HG03280 (cell line): ENCODE results near the gene THBS2.

Experiments used
- ATAC-seq: cut with Tn5 transposase; IDR thresholded peaks from one replicate; pipeline ENCODE4 v1.9.1; 2021; ENCODE audit warnings: mild to moderate bottlenecking, moderate library complexity; ENCODE audit not compliant: unreplicated experiment

Gene THBS2

DNA sequence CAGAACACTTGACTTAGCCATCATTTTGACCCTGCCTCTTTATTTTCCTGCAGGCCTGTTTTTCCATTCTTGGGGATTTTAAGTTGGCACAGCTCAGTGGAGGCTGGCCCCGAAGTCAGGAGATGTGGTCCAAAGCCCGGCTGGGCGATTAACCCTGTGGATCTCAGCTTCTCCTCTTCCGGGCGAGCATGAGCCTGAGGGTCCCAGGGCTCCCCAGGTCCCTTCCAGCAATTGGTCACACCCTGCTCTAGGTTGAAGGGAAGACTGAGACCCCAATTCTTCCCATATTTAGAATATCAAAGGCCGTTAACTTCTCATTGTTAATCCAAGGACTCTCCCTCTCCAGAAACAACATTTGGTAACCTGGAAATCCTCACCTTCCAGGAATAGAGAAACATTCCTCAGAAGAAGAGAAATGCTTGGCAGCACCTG, 2.3 kb downstream of the THBS2 start:
- ATAC-seq = no peak

DNA sequence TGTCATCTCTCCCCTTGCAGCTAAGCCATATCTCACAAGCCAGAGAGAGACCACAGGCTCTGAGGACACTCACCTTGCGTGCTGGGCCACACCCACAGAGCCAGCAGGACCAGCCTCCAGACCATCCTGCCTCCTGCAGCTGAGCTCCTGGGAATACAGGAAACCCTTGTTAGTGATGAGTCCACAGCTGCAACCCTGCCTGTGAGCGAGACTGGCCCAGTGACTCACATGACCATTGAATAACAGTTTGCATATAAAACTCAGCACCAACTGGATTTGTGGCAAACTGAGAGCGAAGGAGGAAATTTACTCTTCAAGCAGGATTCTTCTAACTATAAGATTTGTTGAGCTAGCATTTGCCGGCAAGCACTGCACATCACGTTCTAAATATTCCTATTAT, 3.0 kb downstream of the THBS2 start:
- no peak for ATAC-seq

DNA sequence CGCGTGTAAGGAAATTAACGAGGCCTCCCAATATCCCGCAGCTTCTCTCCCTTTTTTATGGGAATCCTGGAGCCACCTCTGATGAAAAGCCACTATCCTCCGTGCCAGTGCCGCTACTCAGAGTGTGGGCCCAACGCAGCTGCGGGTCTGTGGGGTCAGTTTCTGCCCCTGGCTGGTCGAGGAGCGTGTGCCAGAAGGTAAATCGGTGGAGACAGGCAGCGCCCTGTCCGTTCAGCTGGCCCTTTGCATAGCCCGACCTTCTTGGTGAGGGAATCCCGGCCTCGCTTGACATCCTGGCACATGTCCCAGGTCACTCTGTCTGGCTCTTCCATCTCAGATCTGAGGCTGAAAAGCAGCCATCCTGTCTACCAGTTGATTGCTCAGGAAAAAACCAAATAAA, 4.6 kb downstream of the THBS2 start:
- ATAC-seq = no peak

DNA sequence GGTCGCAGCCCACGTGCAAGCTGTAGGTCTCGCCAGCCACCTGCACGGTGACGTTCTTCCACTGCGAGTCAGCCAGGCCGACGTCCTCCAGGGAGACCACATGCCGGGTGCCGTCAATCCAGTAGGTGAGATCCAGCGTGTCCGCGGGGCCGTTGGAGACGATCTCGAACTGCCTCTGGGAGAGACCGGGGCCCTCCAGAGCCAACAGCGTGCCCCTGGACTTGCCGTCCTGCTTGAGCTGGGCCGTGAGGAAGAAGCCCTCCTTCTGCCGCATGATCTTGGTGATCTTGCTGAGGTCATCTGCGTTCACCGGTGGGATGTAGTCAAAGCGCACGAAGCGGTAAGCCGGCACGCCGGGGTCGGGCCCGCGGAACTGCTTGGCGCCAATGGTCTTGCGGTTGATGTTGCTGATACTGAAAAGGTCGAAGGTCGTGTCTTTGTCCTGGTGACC, 5.1 kb downstream of the THBS2 start:
- no peak for ATAC-seq

DNA sequence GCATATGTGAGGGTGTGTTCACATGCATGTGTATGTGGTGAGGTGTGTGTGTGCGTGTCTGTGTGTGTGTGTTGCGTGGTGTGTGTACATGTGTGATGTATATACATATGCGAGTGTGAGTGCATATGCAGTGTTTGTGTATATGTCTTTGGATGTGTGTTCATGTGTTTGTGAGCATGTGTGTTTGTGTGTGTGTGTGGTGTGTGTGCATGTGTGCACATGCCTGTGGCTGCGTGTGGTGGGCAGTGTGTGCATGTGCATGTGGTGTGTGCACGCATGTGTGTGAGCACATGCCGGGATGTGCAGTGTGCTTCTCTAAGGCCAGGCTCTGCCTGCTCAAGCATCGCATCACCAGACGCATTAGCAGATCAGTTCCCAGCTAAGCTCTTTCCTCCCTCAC, 5.7 kb downstream of the THBS2 start:
- no peak for ATAC-seq

DNA sequence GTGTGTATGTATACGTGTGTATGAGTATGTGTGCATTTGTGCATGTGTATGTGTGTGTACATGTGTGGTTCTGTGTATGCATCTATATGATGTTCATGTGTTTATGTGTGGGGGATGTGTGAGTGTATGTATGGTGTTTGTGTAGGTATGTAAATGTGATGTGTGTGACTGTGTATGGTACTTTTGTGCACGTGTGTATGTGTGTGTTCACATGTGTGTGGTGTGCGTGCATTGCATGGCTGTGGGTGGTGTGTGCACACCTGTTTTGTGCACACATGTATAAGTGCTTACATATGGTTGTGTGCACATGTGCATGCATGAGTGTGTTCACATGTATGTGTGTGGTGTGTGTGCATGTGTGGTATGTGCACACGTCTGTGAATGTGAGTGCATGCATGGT, 6.2 kb downstream of the THBS2 start:
- ATAC-seq = no peak

DNA sequence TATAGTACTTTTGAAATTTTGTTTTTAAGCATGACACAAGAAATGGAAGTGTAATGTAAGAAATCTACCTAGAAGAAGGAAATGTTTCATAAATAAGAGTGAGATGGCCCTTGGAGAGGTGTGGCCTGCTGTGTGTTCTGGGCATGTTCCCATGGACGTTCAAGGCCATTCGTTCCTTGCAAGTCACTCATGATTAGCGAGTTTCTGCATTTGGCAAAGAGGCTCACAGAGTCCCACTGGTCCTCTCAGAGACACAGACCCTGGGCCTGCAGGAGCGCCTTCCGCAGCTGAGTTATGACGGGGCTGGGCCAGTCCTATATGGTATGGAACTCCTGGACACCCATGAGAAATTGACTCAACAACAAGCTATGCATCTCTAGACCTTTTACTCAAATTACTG, 7.2 kb downstream of the THBS2 start:
- no peak for ATAC-seq

DNA sequence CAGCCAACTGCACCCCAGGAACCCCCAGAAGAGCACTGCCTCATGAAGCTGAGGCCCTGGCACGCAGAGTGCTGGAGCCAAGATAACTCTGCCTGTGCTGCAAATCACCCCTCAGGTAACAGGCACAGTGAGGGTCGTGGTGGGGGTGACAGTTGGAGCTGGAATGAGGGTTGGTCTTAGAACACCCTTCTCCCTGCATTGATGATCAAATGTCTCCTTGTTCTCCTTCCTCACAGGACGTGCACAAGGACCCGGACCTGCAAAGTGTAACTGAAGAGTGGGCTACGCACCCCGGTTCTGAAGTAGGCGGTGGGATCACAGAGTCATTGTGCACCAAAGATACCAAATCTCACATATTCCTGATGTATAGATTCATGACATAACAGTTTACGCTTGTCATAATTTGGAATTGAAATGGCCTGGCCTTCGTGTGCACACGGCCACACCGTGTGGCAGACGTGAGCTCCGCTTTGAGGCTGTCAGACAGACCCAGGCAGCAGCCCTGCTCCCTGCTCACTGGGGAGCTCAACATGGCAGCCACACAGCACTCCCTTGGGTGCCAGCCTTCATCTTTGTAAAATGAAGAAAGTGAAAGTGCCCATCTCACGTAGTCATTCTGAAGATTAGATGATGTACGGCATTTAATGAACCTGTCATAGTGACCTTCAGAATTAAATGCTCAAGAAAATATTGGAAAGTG, 8.8 kb downstream of the THBS2 start:
- ATAC-seq = no peak

DNA sequence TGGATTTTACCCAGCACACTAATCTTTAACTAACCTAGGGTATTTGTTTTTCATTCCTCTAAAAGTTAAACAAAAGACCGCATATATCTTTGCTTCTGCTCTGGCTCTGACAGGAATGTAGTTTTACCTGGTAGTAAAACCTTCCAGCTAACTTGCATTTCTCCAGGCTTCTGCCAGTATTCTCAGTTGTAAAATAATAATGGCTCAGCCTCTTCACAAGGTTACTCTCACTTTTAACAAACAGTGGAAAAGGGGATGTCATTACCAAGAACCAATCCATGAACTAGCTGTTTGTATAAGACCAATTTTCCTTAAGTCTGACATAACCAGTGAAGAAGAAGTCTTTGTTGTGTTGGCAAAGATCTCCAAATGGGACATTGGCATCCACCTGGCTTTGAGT, 10.0 kb downstream of the THBS2 start:
- ATAC-seq = no peak

DNA sequence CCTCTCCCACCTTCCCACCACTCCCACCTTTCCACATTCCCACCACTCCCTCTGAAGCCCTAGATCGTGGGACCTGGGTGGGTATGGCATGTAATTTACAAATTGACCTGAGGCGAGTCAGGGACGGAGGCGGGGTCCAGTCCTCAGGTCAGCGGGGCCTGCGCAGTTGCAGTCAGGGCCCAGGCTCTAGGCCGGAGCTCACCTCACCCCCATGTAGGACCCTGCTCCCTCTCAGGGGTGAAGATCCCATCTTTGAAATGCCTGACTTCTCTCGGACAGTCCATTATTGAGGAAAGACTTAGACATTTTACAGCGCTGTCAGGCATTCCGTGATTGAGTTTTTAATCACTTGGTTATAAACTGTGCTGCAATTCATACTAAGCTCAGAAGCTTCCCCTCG, 10.5 kb downstream of the THBS2 start:
- no peak for ATAC-seq

DNA sequence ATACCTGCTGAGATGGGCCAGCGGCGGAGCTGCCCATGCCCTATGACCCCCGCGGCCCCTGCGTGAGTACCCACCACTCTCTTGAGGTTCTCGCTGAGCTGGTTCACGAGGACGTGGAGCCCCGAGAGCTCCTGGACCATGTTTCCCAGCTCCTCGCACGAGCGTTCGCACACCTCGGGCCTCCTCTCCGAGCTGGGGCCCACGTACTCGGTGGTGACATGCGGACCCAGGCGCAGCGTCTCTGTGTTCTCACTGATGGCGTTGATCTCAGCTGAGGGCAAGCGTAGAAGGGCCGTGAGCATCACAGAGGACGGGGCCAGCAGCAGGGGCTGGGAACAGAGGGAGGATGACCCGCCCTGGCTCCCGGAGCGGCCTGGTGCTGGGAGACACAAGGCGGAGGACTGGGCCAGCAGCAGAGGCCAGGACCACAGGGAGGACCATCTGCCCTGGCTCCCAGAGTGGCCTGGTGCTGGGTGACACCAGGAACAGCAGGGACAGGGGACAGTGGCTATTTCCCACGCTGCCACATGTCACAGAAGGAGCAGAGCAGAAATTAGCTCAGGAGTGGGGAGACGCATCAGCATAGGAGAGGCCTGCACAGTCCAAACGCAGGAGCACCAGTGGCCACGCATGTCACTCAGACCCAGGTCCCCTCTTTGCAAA, 11.8 kb downstream of the THBS2 start:
- no peak for ATAC-seq

DNA sequence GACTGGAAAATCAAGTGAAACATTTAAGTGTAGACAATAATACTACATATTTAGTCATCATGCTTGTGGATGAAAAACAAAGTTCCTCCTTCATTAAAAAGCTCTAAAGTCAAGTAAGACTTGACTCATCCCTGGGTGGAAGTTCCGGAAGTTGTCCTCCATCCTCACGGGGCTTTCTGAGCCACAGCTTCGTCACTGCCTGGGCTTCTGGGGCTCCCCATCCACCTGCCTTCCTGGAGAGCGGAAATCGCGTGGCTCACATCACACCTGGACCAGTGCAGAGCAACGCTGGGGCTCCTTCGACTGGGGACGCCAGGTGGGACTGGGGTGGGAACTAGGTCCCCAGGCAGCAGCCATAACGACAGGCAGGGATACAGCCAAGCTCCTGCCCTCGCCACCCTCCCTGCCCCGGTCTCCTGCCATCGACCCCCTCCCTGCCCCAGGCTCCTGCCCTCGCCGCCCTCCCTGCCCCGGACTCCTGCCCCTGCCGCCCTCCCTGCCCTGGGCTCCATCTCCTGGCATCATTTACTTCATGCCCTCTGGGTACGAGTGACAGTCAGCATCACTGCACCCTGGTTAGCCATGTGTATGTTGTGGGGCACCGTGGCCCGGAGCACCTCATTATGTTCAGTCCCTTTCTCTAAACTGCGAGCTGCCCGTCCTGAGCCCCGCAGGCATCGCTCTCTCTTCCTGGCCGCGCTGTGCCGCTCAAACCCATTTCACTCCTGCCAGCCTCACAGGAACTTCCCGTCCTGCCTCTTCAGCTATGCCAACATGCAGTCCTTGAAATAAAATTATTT, 12.9 kb downstream of the THBS2 start:
- ATAC-seq = no peak

DNA sequence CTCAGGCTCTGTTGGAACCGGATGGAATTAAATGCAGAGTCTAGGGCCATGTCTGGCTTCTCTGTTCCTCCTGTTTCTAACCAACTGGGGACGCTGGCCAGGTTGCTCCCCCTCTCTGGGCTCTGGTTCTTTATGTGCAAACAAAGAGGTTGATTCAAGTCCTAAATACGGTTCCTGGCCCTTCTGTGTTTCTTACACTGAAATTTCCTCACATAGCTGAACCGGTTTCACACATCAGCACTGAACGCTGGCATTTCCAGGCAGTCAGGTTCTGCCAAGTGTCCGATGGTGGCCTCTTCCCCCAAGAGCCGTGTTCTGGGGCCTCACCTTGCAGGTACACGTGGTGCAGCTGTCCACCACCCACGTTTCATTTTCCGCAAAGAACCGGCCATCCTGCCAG, 13.5 kb downstream of the THBS2 start:
- no peak for ATAC-seq

DNA sequence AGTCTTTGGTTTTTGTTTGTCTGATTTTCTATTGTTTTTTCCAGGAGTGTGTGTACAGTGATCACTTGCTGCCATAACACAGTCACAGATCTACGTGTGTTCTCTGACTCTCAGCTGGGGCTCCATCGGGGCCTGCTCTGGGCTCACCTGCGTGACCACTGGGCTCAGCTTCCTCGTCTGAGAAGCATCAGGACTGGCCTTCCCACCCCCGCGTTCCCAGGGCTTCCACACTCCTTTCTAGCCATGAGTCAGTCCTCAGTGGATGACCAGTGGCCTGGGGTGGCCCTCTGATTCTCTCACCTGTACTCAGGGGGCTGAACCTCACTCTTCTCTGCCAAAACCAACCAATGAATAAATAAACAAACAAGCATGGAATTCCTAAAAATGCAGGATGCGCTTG, 14.5 kb downstream of the THBS2 start:
- no peak for ATAC-seq

DNA sequence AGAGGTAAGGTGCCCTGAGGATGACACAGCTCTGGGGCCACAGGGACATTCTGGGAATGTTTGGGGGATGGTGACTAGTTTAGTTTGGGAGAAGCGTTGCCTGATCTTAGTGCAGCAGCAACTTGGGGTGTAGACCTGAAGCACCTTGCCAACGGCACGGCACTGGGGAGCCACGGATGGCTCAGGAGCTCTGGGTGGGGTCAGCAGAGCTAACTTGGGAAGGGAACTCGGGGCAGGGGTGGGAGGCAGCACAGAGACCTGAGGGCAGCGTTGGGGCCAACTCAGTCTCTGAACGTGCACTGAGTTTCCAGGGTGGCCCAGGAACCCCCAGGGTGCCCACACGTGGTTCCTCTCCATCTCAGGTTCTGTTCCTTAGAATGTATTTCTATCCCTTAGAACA, 14.9 kb downstream of the THBS2 start:
- no peak for ATAC-seq

DNA sequence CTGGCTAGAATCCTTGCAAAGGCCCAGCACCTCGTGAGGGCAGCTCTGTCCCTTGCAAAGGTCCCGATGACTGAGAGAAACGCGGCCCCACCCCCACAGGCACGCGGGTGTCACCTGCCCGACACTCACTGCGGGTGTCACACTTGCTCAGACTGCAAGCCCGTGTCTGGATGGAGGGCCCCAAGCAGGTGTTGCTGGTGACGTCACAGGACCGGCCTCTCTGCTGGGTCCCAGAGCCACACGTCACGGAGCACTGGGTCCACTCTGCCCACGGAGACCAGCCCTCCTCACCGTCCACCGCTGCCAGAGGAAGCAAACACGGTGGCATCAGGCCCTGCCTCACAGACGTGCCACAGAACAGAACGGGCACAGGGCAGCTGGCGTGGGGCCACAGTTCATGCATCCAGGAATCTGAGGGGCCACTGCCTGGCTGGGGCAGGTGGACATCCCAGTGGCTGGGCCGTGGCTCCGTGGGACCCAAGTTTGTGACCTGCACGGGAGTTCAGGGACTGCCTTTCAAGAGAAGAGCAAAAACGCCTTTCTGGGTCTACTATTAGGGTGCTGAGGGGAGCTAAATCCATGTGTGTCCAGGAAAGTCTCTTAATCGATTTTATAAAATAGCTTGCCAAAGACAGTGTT, 16.0 kb downstream of the THBS2 start:
- ATAC-seq = no peak

DNA sequence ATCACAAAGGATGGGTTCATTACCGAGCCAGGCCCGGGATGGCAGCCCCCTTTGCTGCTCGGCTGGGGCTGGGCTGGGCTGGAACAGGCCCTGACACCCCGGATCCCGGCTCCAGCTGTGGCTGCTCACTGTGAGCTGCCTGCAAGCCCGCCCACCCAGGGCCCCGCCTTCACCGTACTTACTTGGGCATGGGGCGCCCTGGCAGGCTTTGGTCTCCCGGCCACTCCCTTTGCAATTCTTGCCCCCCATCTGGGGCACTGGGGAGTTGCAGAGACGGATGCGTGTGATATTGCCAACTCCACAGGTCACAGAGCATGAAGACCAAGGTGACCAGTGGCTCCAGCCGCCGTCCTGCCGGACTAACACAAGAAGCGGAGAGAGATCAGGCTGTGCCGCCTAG, 16.7 kb downstream of the THBS2 start:
- no peak for ATAC-seq

DNA sequence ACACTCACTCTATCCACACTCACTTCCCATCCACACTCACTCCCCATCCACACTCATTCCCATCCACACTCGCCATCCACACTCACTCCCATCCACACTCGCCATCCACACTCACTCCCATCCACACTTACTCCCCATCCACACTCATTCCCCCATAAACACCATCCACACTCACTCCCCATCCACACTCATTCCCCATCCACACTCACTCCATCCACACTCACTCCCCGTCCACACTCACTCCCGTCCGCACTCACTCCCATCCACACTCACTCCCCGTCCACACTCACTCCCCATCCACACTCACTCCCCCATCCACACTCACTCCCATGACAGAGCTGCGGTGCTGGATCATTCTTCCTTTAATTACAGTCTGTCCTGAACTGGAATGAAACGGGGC, 17.1 kb downstream of the THBS2 start:
- no peak for ATAC-seq

DNA sequence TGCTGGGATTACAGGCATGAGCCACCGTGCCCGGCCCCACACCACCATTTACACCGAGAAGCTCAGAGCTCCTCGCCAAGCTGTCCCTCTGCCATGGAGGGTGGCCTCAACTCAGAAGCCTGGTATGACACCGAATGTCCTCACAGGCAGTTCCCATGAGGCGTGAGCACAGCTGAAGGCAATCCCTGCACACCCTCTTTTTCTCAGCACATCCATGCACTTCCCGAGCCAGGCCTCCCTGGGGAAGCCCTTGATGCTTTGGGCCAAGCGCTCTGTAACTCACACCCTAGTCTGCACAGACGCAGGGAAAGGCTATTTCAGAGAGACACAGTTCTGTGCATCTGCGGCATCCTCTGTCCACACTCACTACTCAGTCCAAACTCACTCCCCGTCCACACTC, 18.4 kb downstream of the THBS2 start:
- ATAC-seq = no peak

DNA sequence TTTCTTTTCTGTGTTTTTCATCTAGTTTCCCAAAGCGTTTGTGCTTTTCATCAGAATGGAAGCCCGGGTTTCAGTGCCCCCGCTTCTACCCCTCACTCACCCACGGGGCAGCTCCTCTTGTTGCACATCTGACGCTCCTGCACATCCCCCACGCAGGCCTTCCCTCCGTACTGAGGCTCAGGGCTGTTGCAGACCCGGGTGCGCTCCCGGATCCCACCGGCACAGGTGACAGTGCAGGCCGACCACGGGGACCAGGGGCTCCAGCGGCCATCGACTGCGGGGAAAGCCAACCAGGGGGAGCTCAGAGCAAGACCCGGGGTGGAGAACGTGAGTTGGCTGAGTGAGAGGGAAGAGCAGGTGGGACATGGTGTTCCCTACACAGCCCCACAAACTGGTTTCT, 19.0 kb downstream of the THBS2 start:
- ATAC-seq = no peak

DNA sequence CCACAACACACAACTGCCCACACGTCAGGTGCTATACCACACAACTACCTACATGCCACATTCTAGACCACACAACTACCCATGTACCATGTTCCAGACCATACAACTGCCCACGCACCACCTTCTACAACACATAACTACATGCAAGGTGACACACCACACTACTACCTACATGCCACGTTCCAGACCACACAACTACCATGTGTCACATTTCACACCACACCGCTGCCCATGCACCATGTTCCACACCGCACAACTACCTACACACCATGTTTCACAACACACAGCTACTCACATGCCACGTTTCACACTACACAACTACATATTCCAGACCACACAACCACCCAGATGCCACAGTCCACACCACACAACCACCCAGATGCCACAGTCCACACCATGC, 19.8 kb downstream of the THBS2 start:
- no peak for ATAC-seq

DNA sequence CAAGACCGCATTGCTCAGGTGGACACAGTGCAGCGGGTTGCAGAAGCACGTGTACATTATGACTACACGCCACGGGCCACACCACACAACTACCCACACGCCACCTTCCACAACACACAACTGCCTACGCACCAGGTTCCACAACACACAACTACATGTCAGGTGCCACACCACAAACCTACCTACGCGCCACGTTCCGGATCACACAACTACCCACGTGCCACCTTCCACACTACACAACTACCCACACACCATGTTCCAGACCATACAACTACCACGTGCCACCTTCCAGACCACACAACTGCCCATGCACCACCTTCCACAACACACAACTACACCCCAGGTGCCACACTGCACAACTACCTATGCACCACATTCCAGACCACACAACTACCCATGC, 20.5 kb downstream of the THBS2 start:
- ATAC-seq = no peak
